ENCODE data around the gene SHH. TPM values are rescaled to one million over a fixed set of nuclear protein-coding genes. Genes with fewer than 3 reads are reported as not detected.
A peak's percentile ranks its signal among the peaks of the same experiment; 100 is the strongest.

SHH gene
- polyA plus RNA-seq, 1 donor from 2014 or later = 1.5 TPM

DNA sequence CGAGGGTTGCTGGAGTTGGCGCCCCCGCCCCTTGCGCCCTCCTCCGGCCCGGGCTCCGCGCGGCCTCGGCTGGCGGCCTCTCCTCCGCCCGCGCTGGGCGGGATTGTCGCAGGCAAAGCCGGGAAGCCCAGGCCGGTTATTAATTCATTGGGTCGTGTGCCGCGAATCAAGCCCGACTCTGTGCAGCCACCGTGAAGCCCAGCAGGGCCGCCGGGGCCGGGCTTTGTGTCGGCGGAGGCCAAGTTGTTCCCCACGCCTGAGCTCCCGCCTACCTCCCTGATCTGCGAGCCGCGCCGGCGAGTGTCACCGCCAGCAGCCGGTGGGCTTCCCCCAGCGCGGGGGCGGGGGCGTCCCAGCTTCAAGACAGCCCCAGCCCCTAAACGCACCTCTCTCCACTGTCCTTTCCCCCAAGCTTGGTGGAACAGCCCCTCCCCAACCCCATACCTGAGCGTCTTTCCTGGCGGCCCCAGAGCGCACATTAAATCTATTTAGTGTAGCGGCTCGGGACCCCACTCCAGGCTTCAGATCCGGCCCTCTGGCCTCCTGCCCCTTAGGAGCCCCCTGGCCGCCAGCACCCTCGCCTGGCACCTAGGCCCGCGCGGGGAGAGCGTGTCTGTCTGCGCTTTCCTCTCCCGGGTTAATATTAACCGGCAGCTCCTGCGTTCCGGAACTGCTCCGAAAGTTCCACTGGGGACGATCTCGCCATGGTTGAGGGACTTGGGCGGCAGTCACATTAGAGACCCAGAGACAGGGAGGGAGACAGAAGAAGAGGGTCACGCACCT, 3.5 kb downstream of the SHH start:
- H3F3A ChIP-seq (ENCODE audit: insufficient read depth, low read length, poor library complexity, severe bottlenecking) = no peaks in the 10 kb centered on the region
- no peak overlapping the region for H3K4me2 ChIP-seq (ENCODE audit: low read length)
- no peaks in the 10 kb centered on the region for H3K79me2 ChIP-seq (replicated peaks; ENCODE audit: insufficient read depth, low read length)
- no peak overlapping the region for H3K27ac ChIP-seq (ENCODE audit: low read length)
- no peaks in the 10 kb centered on the region for H3K36me3 ChIP-seq (ENCODE audit: insufficient read depth, low read length)
- TF ChIP-seq SMC3 (conservative IDR thresholded peaks at IDR 0.05; ENCODE audit: poor library complexity) (no peak), EZH2 (IDR thresholded peaks at IDR 0.05; ENCODE audit: borderline replicate concordance, insufficient read depth, low read length, poor library complexity, severe bottlenecking) (peak; percentile 30), CTCF (IDR thresholded peaks at IDR 0.05; ENCODE audit: poor library complexity, severe bottlenecking) (no peak), TAF1 (IDR thresholded peaks at IDR 0.05; ENCODE audit: low read depth) (no peak)
- TF ChIP-seq, protein P1, sequence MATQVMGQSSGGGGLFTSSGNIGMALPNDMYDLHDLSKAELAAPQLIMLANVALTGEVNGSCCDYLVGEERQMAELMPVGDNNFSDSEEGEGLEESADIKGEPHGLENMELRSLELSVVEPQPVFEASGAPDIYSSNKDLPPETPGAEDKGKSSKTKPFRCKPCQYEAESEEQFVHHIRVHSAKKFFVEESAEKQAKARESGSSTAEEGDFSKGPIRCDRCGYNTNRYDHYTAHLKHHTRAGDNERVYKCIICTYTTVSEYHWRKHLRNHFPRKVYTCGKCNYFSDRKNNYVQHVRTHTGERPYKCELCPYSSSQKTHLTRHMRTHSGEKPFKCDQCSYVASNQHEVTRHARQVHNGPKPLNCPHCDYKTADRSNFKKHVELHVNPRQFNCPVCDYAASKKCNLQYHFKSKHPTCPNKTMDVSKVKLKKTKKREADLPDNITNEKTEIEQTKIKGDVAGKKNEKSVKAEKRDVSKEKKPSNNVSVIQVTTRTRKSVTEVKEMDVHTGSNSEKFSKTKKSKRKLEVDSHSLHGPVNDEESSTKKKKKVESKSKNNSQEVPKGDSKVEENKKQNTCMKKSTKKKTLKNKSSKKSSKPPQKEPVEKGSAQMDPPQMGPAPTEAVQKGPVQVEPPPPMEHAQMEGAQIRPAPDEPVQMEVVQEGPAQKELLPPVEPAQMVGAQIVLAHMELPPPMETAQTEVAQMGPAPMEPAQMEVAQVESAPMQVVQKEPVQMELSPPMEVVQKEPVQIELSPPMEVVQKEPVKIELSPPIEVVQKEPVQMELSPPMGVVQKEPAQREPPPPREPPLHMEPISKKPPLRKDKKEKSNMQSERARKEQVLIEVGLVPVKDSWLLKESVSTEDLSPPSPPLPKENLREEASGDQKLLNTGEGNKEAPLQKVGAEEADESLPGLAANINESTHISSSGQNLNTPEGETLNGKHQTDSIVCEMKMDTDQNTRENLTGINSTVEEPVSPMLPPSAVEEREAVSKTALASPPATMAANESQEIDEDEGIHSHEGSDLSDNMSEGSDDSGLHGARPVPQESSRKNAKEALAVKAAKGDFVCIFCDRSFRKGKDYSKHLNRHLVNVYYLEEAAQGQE (IDR thresholded peaks at IDR 0.05; ENCODE audit: borderline replicate concordance) = no peak
- no peak overlapping the region for H2AFZ ChIP-seq (ENCODE audit: low read depth, low read length)
- no peaks in the 10 kb centered on the region for H3K9me2 ChIP-seq (ENCODE audit: insufficient read depth, low read length)
- H3K4me3 ChIP-seq (ENCODE audit: low read length) = peak overlapping the region; percentile 60
- peaks cover 93% of the 10 kb centered on the region for H3K27me3 ChIP-seq (ENCODE audit: insufficient read depth, low read depth, low read length)
- peak overlapping the region; percentile 31 for H3K9ac ChIP-seq (ENCODE audit: low read length)
- no peaks in the 10 kb centered on the region for H4K20me1 ChIP-seq (ENCODE audit: insufficient read depth)
- no peaks in the 10 kb centered on the region for H3K9me3 ChIP-seq (ENCODE audit: low read length)

GRCh38 chr7:155807789-155808548, 4.3 kb downstream of the SHH start:
- Histone ChIP-seq H3F3A (ENCODE audit: insufficient read depth, low read length, poor library complexity, severe bottlenecking) (no peaks in the 10 kb centered on the region), H3K4me2 (ENCODE audit: low read length) (no peak overlapping the region), H2AFZ (ENCODE audit: low read depth, low read length) (no peak overlapping the region), H3K27ac (ENCODE audit: low read length) (no peak overlapping the region), H3K36me3 (ENCODE audit: insufficient read depth, low read length) (no peaks in the 10 kb centered on the region), H3K4me3 (ENCODE audit: low read length) (peak overlapping the region; percentile 60), H3K27me3 (ENCODE audit: insufficient read depth, low read depth, low read length) (peaks cover 93% of the 10 kb centered on the region), H3K9ac (ENCODE audit: low read length) (no peak overlapping the region), H3K79me2 (replicated peaks; ENCODE audit: insufficient read depth, low read length) (no peaks in the 10 kb centered on the region), H3K9me3 (ENCODE audit: low read length) (no peaks in the 10 kb centered on the region), H4K20me1 (ENCODE audit: insufficient read depth) (no peaks in the 10 kb centered on the region), H3K9me2 (ENCODE audit: insufficient read depth, low read length) (no peaks in the 10 kb centered on the region)
- TF ChIP-seq POLR2AphosphoS5 (IDR thresholded peaks at IDR 0.05) (peak; percentile 8), RAD21 (conservative IDR thresholded peaks at IDR 0.05) (no peak), SMC3 (conservative IDR thresholded peaks at IDR 0.05; ENCODE audit: poor library complexity) (no peak)
